ENCODE measurements around the gene CRIP3. TPM values are rescaled to one million over a fixed set of nuclear protein-coding genes. Genes with fewer than 3 reads are reported as not detected.

The CRIP3 gene
- total RNA-seq, 1 experiment from 2014 or later: 44.7 TPM

GRCh38 chr6:43294536-43294935 lies 14.1 kb downstream of the CRIP3 start:
- no peak for DNase-seq (ENCODE audit: low spot score)

GRCh38 chr6:43293698-43294097 lies 14.9 kb downstream of the CRIP3 start:
- peaks cover 8% of the 10 kb centered on the region for H3K4me1 Mint-ChIP-seq
- H3K36me3 Mint-ChIP-seq: no peaks in the 10 kb centered on the region
- H3K27me3 Mint-ChIP-seq (ENCODE audit: low read depth): peaks cover 9% of the 10 kb centered on the region
- CTCF ChIA-PET: no interaction called here
- TF ChIP-seq EMX1 (CRISPR knock-in tag; IDR thresholded peaks at IDR 0.05) (no peak), ATF2 (CRISPR knock-in tag; IDR thresholded peaks at IDR 0.05; ENCODE audit: borderline replicate concordance, low read depth) (no peak), RELA (CRISPR knock-in tag; IDR thresholded peaks at IDR 0.05; ENCODE audit: borderline replicate concordance) (no peak), IRF1 (CRISPR knock-in tag; IDR thresholded peaks at IDR 0.05) (no peak), MAX (CRISPR knock-in tag; IDR thresholded peaks at IDR 0.05) (no peak), ARID4B (CRISPR knock-in tag; IDR thresholded peaks at IDR 0.05; ENCODE audit: borderline replicate concordance) (no peak)
- H3K9me3 Mint-ChIP-seq: no peaks in the 10 kb centered on the region
- POLR2A ChIA-PET: interaction anchor here (0.6 kb wide), 1 partner anchor 349 kb away, joined by 7 read pairs; no protein-coding TSS in a partner anchor
- no peak overlapping the region for H3K4me3 Mint-ChIP-seq
- no peak for DNase-seq (ENCODE audit: low spot score)
- no peak for ATAC-seq
- no peak overlapping the region for H3K27ac Mint-ChIP-seq

More at GRCh38 chr6:43294536-43294935, 14.1 kb downstream of the CRIP3 start:
- Mint-ChIP-seq H3K27me3 (ENCODE audit: low read depth) (peaks cover 5% of the 10 kb centered on the region), H3K27ac (no peak overlapping the region), H3K4me1 (peaks cover 11% of the 10 kb centered on the region), H3K9me3 (no peaks in the 10 kb centered on the region), H3K4me3 (no peak overlapping the region), H3K36me3 (no peaks in the 10 kb centered on the region)
- CTCF ChIA-PET: interaction anchor here (5.2 kb wide), 1 partner anchor 7 kb away, joined by 49 read pairs; no protein-coding TSS in a partner anchor
- ATAC-seq: no peak
- TF ChIP-seq ZNF396 (CRISPR knock-in tag; IDR thresholded peaks at IDR 0.05; ENCODE audit: borderline replicate concordance) (no peak), JAZF1 (CRISPR knock-in tag; IDR thresholded peaks at IDR 0.05) (no peak), GRHL2 (CRISPR knock-in tag; IDR thresholded peaks at IDR 0.05; ENCODE audit: insufficient replicate concordance, severe bottlenecking) (no peak), E2F4 (CRISPR knock-in tag; IDR thresholded peaks at IDR 0.05; ENCODE audit: borderline replicate concordance, low read depth) (no peak), HMGA2 (CRISPR knock-in tag; IDR thresholded peaks at IDR 0.05) (no peak), SP1 (CRISPR knock-in tag; conservative IDR thresholded peaks at IDR 0.05) (no peak)
- POLR2A ChIA-PET: no interaction called here

GRCh38 chr6:43292763-43293318 lies 15.8 kb downstream of the CRIP3 start:
- H3K36me3 Mint-ChIP-seq: no peaks in the 10 kb centered on the region
- POLR2A ChIA-PET: interaction anchor here (0.7 kb wide), 1 partner anchor 63 kb away, joined by 3 read pairs; no protein-coding TSS in a partner anchor
- no peak overlapping the region for H3K27ac Mint-ChIP-seq
- no peaks in the 10 kb centered on the region for H3K9me3 Mint-ChIP-seq
- no peak overlapping the region for H3K4me3 Mint-ChIP-seq
- CTCF ChIA-PET: interaction anchor here (0.7 to 1.0 kb wide), 3 partner anchors 14 to 1097 kb away, joined by 3 read pairs; no protein-coding TSS in a partner anchor
- H3K27me3 Mint-ChIP-seq (ENCODE audit: low read depth): peaks cover 9% of the 10 kb centered on the region
- no peak for ATAC-seq
- peaks cover 7% of the 10 kb centered on the region for H3K4me1 Mint-ChIP-seq
- no peak for DNase-seq (ENCODE audit: low spot score)
- TF ChIP-seq ATF2 (CRISPR knock-in tag; IDR thresholded peaks at IDR 0.05; ENCODE audit: borderline replicate concordance, low read depth) (no peak), HMGA2 (CRISPR knock-in tag; IDR thresholded peaks at IDR 0.05) (no peak), NFATC4 (CRISPR knock-in tag; IDR thresholded peaks at IDR 0.05) (no peak), IRF2 (CRISPR knock-in tag; IDR thresholded peaks at IDR 0.05; ENCODE audit: borderline replicate concordance, low read depth) (no peak), ATF1 (CRISPR knock-in tag; IDR thresholded peaks at IDR 0.05) (no peak), MXD4 (CRISPR knock-in tag; IDR thresholded peaks at IDR 0.05; ENCODE audit: borderline replicate concordance) (no peak), RORB (CRISPR knock-in tag; IDR thresholded peaks at IDR 0.05) (no peak)

All from WTC11 (cell line).